ENCODE results near the gene ACTL8.

ACTL8 gene

DNA sequence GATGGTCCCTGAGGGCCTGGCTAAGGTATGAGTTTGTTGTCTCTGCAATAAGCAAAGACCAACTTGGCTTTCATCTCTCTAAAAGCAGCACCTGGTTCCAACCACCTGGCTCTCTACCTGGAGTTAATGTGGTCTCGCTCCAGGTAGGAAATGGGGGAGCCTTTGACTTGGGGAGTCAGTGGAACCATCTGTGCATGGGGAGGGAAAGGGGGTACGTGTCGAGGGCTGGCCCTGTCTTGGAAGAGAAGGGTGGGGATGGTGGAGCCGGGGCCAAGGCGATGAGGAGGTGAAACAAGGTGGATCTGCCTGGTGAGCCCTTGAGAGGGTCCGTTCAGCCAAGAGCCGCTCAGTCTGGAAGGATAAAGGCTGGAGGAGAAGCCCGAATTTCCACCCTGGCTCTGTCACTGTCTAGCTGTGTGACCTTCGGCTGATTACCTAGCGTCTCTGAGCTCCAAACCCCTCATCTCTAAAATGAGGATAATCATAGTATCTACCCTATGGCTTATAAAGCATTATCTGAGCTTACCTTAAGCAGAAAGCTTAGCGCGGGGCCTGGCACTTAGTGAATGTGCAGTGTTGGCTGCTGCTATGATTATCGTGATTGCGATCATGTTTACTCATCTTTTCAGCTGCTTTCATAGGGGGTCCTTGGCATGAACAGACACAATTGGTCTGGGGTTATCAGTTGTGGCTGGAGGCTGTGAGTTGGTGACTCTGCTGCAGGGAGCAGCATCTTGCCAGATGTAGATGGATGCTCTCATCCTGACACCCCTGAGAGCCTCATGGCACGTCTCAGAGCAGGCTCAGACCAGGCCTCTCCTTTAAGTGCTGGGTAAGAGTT is 78.7 kb downstream of the ACTL8 start:
- Histone ChIP-seq H3K27ac (ENCODE audit: low read length) (no peak overlapping the region), H3K27me3 (ENCODE audit: low read depth, low read length) (no peaks in the 10 kb centered on the region), H3K4me3 (ENCODE audit: low read depth in 1 of 2, low read length in 2 of 2) (no peak overlapping the region), H3K36me3 (ENCODE audit: control insufficient read depth in 1 of 2, insufficient read depth in 2 of 2, low read length in 2 of 2) (no peaks in the 10 kb centered on the region), H3K4me1 (ENCODE audit: control insufficient read depth in 1 of 2, insufficient read depth in 2 of 2, low read length in 2 of 2) (no peaks in the 10 kb centered on the region), H3K9me3 (ENCODE audit: control insufficient read depth in 1 of 2, low read length in 2 of 2) (no peaks in the 10 kb centered on the region)

DNA sequence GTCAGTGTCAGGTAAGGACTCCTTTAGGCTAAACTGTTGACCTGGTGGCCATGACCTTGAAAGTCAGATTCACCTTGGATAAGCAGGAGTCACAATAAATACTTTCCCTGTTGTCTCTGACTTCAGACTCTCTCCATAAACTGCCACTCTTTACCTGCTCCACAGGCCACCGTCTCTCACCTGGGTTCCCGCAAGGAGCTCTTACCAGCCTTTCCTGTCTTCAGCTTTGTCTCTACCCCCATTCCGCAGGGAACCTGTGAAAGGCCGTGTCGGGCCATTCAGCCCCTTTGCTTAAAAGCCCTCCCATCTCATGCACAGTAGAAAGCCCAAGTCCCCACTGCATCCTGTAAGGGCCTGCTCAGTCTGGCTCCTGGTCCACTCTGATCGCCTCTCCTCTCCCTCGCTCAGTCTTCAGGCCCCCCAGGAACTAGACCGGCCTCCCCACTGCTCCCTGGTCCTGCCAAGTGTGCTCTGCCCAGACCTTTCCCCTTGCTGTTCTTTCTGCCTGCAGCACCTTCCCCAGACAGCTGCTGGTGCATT is 79.5 kb downstream of the ACTL8 start:
- H3K27me3 ChIP-seq (ENCODE audit: low read depth, low read length) = no peaks in the 10 kb centered on the region
- H3K27ac ChIP-seq (ENCODE audit: low read length) = no peak overlapping the region
- H3K4me1 ChIP-seq (ENCODE audit: control insufficient read depth in 1 of 2, insufficient read depth in 2 of 2, low read length in 2 of 2) = no peaks in the 10 kb centered on the region
- H3K9me3 ChIP-seq (ENCODE audit: control insufficient read depth in 1 of 2, low read length in 2 of 2) = no peaks in the 10 kb centered on the region
- H3K4me3 ChIP-seq (ENCODE audit: low read depth in 1 of 2, low read length in 2 of 2) = no peak overlapping the region
- no peaks in the 10 kb centered on the region for H3K36me3 ChIP-seq (ENCODE audit: control insufficient read depth in 1 of 2, insufficient read depth in 2 of 2, low read length in 2 of 2)

DNA sequence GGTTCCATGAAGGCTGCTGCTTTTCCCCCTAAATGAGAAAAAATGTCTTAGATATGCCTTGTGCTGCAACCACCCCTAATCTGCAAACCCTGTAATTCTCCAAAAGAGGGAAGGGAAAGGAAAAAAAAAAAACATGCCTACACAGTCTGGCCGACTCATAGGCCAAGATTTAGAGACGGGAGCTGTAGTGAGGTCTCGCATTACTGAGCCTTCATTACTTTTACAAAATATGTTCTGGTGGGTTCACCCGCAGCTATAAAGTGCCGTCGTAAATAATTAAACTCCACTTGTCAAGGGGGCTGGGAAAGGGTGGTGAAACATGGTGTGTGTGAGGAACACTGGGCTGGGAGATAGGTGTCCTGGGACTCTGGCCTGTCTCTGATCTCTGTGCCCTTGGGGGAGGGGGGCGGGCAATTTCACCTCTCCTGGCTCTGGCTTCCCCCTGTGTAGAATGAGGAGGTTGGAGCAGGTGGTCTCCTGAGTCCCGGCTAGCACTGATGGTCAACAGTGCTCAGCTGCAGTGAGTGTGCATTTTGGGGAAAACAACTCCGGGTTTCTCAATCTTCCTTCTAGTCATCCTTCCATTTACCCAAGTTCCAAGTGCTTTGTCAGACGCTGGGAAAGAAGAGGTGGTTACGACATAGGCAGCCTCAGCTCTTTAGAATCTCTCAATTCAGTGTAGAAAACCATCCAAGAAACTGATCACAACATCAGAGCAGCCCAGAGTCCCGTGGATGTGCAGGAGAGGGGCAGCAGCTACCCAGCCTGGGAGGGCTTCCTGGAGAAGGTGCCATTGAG is 82.3 kb downstream of the ACTL8 start:
- H3K27me3 ChIP-seq (ENCODE audit: low read depth, low read length) = no peaks in the 10 kb centered on the region
- H3K4me3 ChIP-seq (ENCODE audit: low read depth in 1 of 2, low read length in 2 of 2) = no peak overlapping the region
- H3K27ac ChIP-seq (ENCODE audit: low read length) = no peak overlapping the region
- no peaks in the 10 kb centered on the region for H3K4me1 ChIP-seq (ENCODE audit: control insufficient read depth in 1 of 2, insufficient read depth in 2 of 2, low read length in 2 of 2)
- no peaks in the 10 kb centered on the region for H3K36me3 ChIP-seq (ENCODE audit: control insufficient read depth in 1 of 2, insufficient read depth in 2 of 2, low read length in 2 of 2)
- H3K9me3 ChIP-seq (ENCODE audit: control insufficient read depth in 1 of 2, low read length in 2 of 2) = no peaks in the 10 kb centered on the region

DNA sequence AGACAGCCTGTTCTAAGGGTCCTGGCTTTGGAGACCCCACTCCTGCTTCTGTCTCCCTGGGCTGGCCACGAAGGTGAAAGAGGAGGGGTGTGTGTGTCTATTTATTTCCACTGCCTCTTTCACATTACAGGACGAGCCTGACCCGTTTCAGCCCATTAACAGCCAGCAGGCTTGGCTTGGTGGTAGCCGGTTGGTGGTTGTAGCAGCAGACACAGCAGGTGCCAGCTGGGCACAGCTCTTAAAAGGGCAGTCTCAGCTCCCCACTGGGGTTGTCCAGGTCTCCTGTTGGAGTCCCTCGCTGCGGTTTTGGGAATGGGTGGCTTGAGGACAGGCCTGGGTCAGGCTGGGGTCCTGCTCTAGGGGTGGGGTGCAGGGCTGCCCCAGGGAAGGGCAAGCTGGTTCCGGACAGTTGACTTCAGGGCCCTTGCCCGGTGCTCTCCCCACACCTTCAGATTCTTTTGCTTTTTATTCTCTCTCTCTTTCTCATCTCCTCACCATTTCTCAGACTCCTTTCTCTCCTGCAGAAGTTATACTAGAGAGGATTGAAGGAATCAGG is 84.6 kb downstream of the ACTL8 start:
- H3K36me3 ChIP-seq (ENCODE audit: control insufficient read depth in 1 of 2, insufficient read depth in 2 of 2, low read length in 2 of 2) = no peaks in the 10 kb centered on the region
- H3K27me3 ChIP-seq (ENCODE audit: low read depth, low read length) = peaks cover 4% of the 10 kb centered on the region
- H3K27ac ChIP-seq (ENCODE audit: low read length) = no peak overlapping the region
- no peaks in the 10 kb centered on the region for H3K9me3 ChIP-seq (ENCODE audit: control insufficient read depth in 1 of 2, low read length in 2 of 2)
- no peaks in the 10 kb centered on the region for H3K4me1 ChIP-seq (ENCODE audit: control insufficient read depth in 1 of 2, insufficient read depth in 2 of 2, low read length in 2 of 2)
- H3K4me3 ChIP-seq (ENCODE audit: low read depth in 1 of 2, low read length in 2 of 2) = no peak overlapping the region

DNA sequence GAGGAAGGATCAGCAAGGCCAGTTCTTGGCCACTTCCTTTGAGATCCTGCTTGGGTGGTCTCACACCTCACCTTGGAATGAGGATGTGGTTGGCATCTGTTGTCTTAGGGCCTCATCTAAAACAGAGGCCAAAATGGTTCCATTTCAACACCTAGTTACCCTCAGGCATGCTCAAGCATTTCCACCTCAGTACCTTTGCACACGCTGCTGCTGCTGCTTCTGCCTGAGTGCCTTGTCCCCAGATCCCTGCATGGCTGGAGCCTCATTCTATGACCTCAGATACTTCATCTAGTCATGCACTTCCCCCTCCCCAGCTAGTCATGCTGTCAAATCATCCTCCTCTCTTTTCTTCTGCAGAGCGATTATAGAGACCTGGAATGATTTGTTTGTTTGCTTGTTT is 86.8 kb downstream of the ACTL8 start:
- no peak overlapping the region for H3K4me3 ChIP-seq (ENCODE audit: low read depth in 1 of 2, low read length in 2 of 2)
- peaks cover 4% of the 10 kb centered on the region for H3K27me3 ChIP-seq (ENCODE audit: low read depth, low read length)
- no peak overlapping the region for H3K27ac ChIP-seq (ENCODE audit: low read length)
- H3K36me3 ChIP-seq (ENCODE audit: control insufficient read depth in 1 of 2, insufficient read depth in 2 of 2, low read length in 2 of 2) = no peaks in the 10 kb centered on the region
- H3K4me1 ChIP-seq (ENCODE audit: control insufficient read depth in 1 of 2, insufficient read depth in 2 of 2, low read length in 2 of 2) = no peaks in the 10 kb centered on the region
- H3K9me3 ChIP-seq (ENCODE audit: control insufficient read depth in 1 of 2, low read length in 2 of 2) = no peaks in the 10 kb centered on the region

DNA sequence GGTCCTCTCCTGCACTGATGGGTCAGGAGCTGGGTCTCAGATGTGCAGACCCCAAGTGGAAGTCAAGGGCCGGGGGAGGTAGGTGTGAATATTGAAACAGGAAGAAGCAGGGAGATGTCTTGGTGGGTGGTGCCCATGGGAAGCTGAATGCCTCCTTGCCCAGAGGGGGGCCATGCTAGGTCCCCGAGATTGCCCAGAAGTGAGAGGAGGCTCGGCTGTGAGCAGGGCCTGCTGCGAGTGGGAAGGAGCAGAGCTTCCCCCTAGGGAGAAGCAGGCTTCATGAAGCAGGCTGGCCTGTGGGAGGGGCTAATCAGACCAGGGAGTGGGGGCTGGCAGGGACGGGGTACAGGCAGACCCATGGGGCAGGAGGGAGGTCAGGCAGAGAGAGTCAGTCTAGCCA is 87.6 kb downstream of the ACTL8 start:
- no peak overlapping the region for H3K4me3 ChIP-seq (ENCODE audit: low read depth in 1 of 2, low read length in 2 of 2)
- H3K36me3 ChIP-seq (ENCODE audit: control insufficient read depth in 1 of 2, insufficient read depth in 2 of 2, low read length in 2 of 2) = no peaks in the 10 kb centered on the region
- no peak overlapping the region for H3K27ac ChIP-seq (ENCODE audit: low read length)
- peaks cover 4% of the 10 kb centered on the region for H3K27me3 ChIP-seq (ENCODE audit: low read depth, low read length)
- no peaks in the 10 kb centered on the region for H3K4me1 ChIP-seq (ENCODE audit: control insufficient read depth in 1 of 2, insufficient read depth in 2 of 2, low read length in 2 of 2)
- no peaks in the 10 kb centered on the region for H3K9me3 ChIP-seq (ENCODE audit: control insufficient read depth in 1 of 2, low read length in 2 of 2)

DNA sequence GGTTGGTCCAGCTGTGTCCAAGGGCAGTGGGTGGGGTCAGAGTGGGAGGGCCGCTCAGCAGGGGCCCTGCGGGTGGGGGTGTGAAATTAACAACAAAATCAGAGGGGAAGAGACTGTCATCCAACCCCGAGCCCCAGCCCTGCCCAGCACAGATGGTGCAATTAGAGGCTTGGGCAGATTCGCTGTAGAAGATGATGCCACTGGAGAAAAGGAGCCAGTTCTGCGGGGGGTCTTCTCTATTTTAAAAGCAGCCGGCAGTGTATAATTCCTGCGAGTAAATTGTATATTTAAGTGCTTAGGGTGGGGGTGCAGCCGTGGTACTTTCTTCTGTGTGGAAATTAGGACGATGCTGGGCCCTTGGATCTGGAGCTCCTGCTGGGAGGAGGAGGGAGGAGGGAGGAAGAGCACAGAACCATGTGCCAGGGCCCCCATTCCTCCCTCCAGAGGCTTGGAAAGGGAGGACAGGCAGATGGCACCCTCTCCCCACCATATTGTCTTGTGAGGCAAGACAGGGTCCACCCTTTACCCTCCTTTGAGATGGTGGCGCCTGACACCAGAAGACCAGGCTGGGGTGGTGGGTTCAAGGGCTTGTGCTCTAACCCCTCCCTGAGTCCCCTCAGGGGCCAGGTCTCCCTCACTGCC is 89.2 kb downstream of the ACTL8 start:
- H3K4me1 ChIP-seq (ENCODE audit: control insufficient read depth in 1 of 2, insufficient read depth in 2 of 2, low read length in 2 of 2) = no peaks in the 10 kb centered on the region
- H3K27ac ChIP-seq (ENCODE audit: low read length) = no peak overlapping the region
- no peak overlapping the region for H3K4me3 ChIP-seq (ENCODE audit: low read depth in 1 of 2, low read length in 2 of 2)
- no peaks in the 10 kb centered on the region for H3K36me3 ChIP-seq (ENCODE audit: control insufficient read depth in 1 of 2, insufficient read depth in 2 of 2, low read length in 2 of 2)
- H3K27me3 ChIP-seq (ENCODE audit: low read depth, low read length) = peaks cover 4% of the 10 kb centered on the region
- peaks cover 0 to 5% of the 10 kb centered on the region in 2 donors for H3K9me3 ChIP-seq (ENCODE audit: control insufficient read depth in 1 of 2, low read length in 2 of 2)

DNA sequence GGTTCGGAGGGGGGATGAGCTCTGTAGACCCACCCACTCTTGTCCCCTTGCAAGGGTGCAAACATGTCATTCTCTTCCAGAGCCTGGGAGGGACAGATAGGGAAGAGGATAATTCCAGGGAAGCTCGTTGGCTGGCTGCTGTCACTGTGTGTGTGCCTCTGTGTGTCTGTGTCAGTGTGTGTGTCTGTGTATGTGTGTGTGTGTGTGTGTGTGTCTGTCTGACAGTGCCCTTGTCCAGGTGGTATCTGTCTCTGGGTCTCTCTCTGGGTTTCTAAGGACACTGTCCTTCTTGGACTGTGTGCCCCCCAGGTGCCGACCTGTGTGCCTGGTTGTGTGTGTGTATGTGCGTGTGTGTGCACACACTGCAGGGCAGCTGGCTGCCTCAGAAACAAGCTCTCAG is 90.5 kb downstream of the ACTL8 start:
- Histone ChIP-seq H3K4me3 (ENCODE audit: low read depth in 1 of 2, low read length in 2 of 2) (no peak overlapping the region), H3K27me3 (ENCODE audit: low read depth, low read length) (peaks cover 4% of the 10 kb centered on the region), H3K9me3 (ENCODE audit: control insufficient read depth in 1 of 2, low read length in 2 of 2) (peaks cover 0 to 5% of the 10 kb centered on the region in 2 donors), H3K4me1 (ENCODE audit: control insufficient read depth in 1 of 2, insufficient read depth in 2 of 2, low read length in 2 of 2) (no peaks in the 10 kb centered on the region), H3K27ac (ENCODE audit: low read length) (no peak overlapping the region), H3K36me3 (ENCODE audit: control insufficient read depth in 1 of 2, insufficient read depth in 2 of 2, low read length in 2 of 2) (no peaks in the 10 kb centered on the region)

DNA sequence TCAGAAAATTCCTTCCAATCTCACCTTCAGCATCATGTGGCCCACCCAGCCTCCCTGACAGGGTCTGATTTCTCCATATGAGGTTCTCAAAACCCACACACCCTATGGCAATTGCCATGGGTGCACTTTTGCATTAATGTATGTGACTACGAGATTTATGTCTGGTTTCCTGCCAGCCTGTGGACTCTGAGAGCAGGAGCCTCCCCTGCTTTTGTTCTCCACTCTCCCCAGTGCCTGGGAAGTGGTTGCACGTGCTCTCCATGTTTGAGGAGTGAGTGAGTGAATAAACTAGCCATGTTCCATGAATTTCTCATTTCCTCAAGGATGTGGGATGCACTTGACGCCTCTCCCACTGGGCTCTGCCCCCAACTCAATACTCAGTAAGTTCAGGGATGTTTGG is 91.2 kb downstream of the ACTL8 start:
- Histone ChIP-seq H3K4me1 (ENCODE audit: control insufficient read depth in 1 of 2, insufficient read depth in 2 of 2, low read length in 2 of 2) (no peaks in the 10 kb centered on the region), H3K27ac (ENCODE audit: low read length) (no peak overlapping the region), H3K9me3 (ENCODE audit: control insufficient read depth in 1 of 2, low read length in 2 of 2) (peaks cover 0 to 5% of the 10 kb centered on the region in 2 donors), H3K27me3 (ENCODE audit: low read depth, low read length) (peaks cover 4% of the 10 kb centered on the region), H3K36me3 (ENCODE audit: control insufficient read depth in 1 of 2, insufficient read depth in 2 of 2, low read length in 2 of 2) (no peaks in the 10 kb centered on the region), H3K4me3 (ENCODE audit: low read depth in 1 of 2, low read length in 2 of 2) (no peak overlapping the region)

DNA sequence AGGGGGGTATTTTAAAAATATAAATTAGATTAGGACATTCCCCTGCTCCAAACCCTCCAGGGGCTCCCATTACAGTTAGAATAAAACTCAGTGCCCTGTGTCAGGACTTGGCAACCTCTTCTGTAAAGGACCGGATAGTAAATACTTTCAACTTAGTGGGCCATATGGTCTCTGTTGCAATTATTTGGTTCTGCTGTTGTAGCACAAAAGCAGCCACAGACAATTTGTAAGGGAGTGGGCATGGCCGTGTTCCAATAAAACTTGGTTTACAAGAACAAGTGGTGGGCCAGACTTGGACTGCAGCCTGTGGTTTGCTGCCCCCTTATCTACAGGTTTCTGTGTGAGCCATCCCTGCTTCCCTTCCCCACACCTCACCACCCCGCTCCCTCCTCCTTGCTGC is 92.0 kb downstream of the ACTL8 start:
- Histone ChIP-seq H3K36me3 (ENCODE audit: control insufficient read depth in 1 of 2, insufficient read depth in 2 of 2, low read length in 2 of 2) (no peaks in the 10 kb centered on the region), H3K9me3 (ENCODE audit: control insufficient read depth in 1 of 2, low read length in 2 of 2) (peaks cover 0 to 5% of the 10 kb centered on the region in 2 donors), H3K4me1 (ENCODE audit: control insufficient read depth in 1 of 2, insufficient read depth in 2 of 2, low read length in 2 of 2) (no peaks in the 10 kb centered on the region), H3K27ac (ENCODE audit: low read length) (no peak overlapping the region), H3K27me3 (ENCODE audit: low read depth, low read length) (peaks cover 4% of the 10 kb centered on the region), H3K4me3 (ENCODE audit: low read depth in 1 of 2, low read length in 2 of 2) (no peak overlapping the region)

DNA sequence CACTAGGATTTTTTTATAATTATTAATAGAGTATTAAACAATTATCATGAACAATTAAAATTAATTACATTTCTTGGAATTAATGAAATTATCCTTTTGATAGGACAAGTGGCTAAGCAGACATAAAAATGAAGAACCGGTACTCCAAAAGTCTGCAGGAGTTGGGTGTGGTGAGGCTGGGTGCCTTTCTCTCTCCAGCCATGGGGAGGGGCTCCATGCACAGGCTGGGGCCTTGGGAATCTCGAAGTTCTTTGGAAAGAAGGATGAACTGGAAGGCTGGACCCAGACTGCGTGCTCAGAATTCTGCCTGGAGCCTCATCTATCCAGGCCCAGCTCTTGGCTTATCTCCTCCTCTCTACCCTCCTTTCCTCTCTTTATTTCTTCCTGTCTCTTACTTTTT is 94.1 kb downstream of the ACTL8 start:
- H3K4me3 ChIP-seq (ENCODE audit: low read depth in 1 of 2, low read length in 2 of 2) = no peak overlapping the region
- peaks cover 0 to 5% of the 10 kb centered on the region in 2 donors for H3K9me3 ChIP-seq (ENCODE audit: control insufficient read depth in 1 of 2, low read length in 2 of 2)
- no peak overlapping the region for H3K27ac ChIP-seq (ENCODE audit: low read length)
- no peaks in the 10 kb centered on the region for H3K4me1 ChIP-seq (ENCODE audit: control insufficient read depth in 1 of 2, insufficient read depth in 2 of 2, low read length in 2 of 2)
- H3K36me3 ChIP-seq (ENCODE audit: control insufficient read depth in 1 of 2, insufficient read depth in 2 of 2, low read length in 2 of 2) = no peaks in the 10 kb centered on the region
- no peaks in the 10 kb centered on the region for H3K27me3 ChIP-seq (ENCODE audit: low read depth, low read length)
